Measurements from ENCODE around the gene VDR.
A peak's percentile ranks its signal among the peaks of the same experiment; 100 is the strongest.

VDR gene

GRCh38 chr12:47868552-47869031 lies 36.2 kb downstream of the VDR start:
- ATAC-seq (no peak), DNase-seq (no peak)

- ATAC-seq (no peak), DNase-seq (no peak)
These were observed 36.8 kb downstream of the VDR start for GRCh38 chr12:47868041-47868440.

GRCh38 chr12:47867495-47867941 lies 37.3 kb downstream of the VDR start:
- peak; percentile 85 for ATAC-seq
- DNase-seq: peak; percentile 46

- ATAC-seq (no peak), DNase-seq (no peak)
These were observed 40.1 kb downstream of the VDR start for GRCh38 chr12:47864646-47865235.

GRCh38 chr12:47863985-47864384 lies 40.8 kb downstream of the VDR start:
- no peak for ATAC-seq

GRCh38 chr12:47863467-47863866 lies 41.3 kb downstream of the VDR start:
- no peak for ATAC-seq

More at GRCh38 chr12:47863985-47864384, 40.8 kb downstream of the VDR start:
- DNase-seq: no peak

GRCh38 chr12:47862881-47863280 lies 41.9 kb downstream of the VDR start:
- DNase-seq: no peak
- no peak for ATAC-seq

More at GRCh38 chr12:47863467-47863866, 41.3 kb downstream of the VDR start:
- DNase-seq: no peak

GRCh38 chr12:47862167-47862750 lies 42.5 kb downstream of the VDR start:
- ATAC-seq: no peak
- DNase-seq: no peak

- ATAC-seq: no peak
- no peak for DNase-seq
These were observed 43.9 kb downstream of the VDR start for GRCh38 chr12:47860873-47861272.

- ATAC-seq: peak; percentile 91
- DNase-seq: peak; percentile 66
These were observed 44.4 kb downstream of the VDR start for GRCh38 chr12:47860279-47860841.

GRCh38 chr12:47858511-47859266 lies 46.1 kb downstream of the VDR start:
- ATAC-seq (no peak), DNase-seq (no peak)

GRCh38 chr12:47856721-47857575 lies 47.8 kb downstream of the VDR start:
- ATAC-seq (no peak), DNase-seq (no peak)

- no peak for DNase-seq
These were observed 48.7 kb downstream of the VDR start for GRCh38 chr12:47856094-47856493.

GRCh38 chr12:47855502-47855901 lies 49.3 kb downstream of the VDR start:
- ATAC-seq (no peak), DNase-seq (no peak)

More at GRCh38 chr12:47856094-47856493, 48.7 kb downstream of the VDR start:
- ATAC-seq: no peak

- no peak for DNase-seq
- no peak for ATAC-seq
These were observed 50.3 kb downstream of the VDR start for GRCh38 chr12:47854531-47854930.

GRCh38 chr12:47852096-47852571 lies 52.7 kb downstream of the VDR start:
- ATAC-seq (no peak), DNase-seq (no peak)

GRCh38 chr12:47851303-47851952 lies 53.4 kb downstream of the VDR start:
- no peak for ATAC-seq

GRCh38 chr12:47850153-47851084 lies 54.4 kb downstream of the VDR start:
- no peak for ATAC-seq
- no peak for DNase-seq

More at GRCh38 chr12:47851303-47851952, 53.4 kb downstream of the VDR start:
- DNase-seq: no peak

GRCh38 chr12:47849261-47849660 lies 55.5 kb downstream of the VDR start:
- ATAC-seq (no peak), DNase-seq (no peak)

- DNase-seq (no peak), ATAC-seq (no peak)
These were observed 55.9 kb downstream of the VDR start for GRCh38 chr12:47848853-47849252.
